ENCODE results near the gene TASP1.

Gene TASP1

GRCh38 chr20:13403453-13403852 lies 235.3 kb downstream of the TASP1 start:
- H3K27me3 ChIP-seq (ENCODE audit: insufficient read depth, low read length): no peaks in the 10 kb centered on the region
- no peak overlapping the region for H3K4me3 ChIP-seq (ENCODE audit: low read length)
- no peaks in the 10 kb centered on the region for H3K9me3 ChIP-seq (ENCODE audit: insufficient read depth, low read depth, low read length)
- H3K27ac ChIP-seq (ENCODE audit: low read length): no peak overlapping the region
- no peaks in the 10 kb centered on the region for H3K36me3 ChIP-seq (ENCODE audit: insufficient read depth, low read depth, low read length)
- no peaks in the 10 kb centered on the region for H3K4me1 ChIP-seq (ENCODE audit: insufficient read depth, low read length)
- no peak overlapping the region for H3K9ac ChIP-seq (ENCODE audit: low read depth, low read length)

GRCh38 chr20:13402986-13403385 lies 235.7 kb downstream of the TASP1 start:
- no peaks in the 10 kb centered on the region for H3K27me3 ChIP-seq (ENCODE audit: insufficient read depth, low read length)
- no peaks in the 10 kb centered on the region for H3K36me3 ChIP-seq (ENCODE audit: insufficient read depth, low read depth, low read length)
- no peaks in the 10 kb centered on the region for H3K4me1 ChIP-seq (ENCODE audit: insufficient read depth, low read length)
- H3K27ac ChIP-seq (ENCODE audit: low read length): no peak overlapping the region
- no peaks in the 10 kb centered on the region for H3K9me3 ChIP-seq (ENCODE audit: insufficient read depth, low read depth, low read length)
- no peak overlapping the region for H3K4me3 ChIP-seq (ENCODE audit: low read length)
- no peak overlapping the region for H3K9ac ChIP-seq (ENCODE audit: low read depth, low read length)

GRCh38 chr20:13402171-13402760 lies 236.5 kb downstream of the TASP1 start:
- H3K27ac ChIP-seq (ENCODE audit: low read length): no peak overlapping the region
- no peaks in the 10 kb centered on the region for H3K36me3 ChIP-seq (ENCODE audit: insufficient read depth, low read depth, low read length)
- H3K9ac ChIP-seq (ENCODE audit: low read depth, low read length): no peak overlapping the region
- H3K27me3 ChIP-seq (ENCODE audit: insufficient read depth, low read length): no peaks in the 10 kb centered on the region
- no peak overlapping the region for H3K4me3 ChIP-seq (ENCODE audit: low read length)
- H3K9me3 ChIP-seq (ENCODE audit: insufficient read depth, low read depth, low read length): no peaks in the 10 kb centered on the region
- H3K4me1 ChIP-seq (ENCODE audit: insufficient read depth, low read length): no peaks in the 10 kb centered on the region

GRCh38 chr20:13401596-13401995 lies 237.1 kb downstream of the TASP1 start:
- no peak overlapping the region for H3K9ac ChIP-seq (ENCODE audit: low read depth, low read length)
- no peaks in the 10 kb centered on the region for H3K27me3 ChIP-seq (ENCODE audit: insufficient read depth, low read length)
- no peaks in the 10 kb centered on the region for H3K9me3 ChIP-seq (ENCODE audit: insufficient read depth, low read depth, low read length)
- H3K36me3 ChIP-seq (ENCODE audit: insufficient read depth, low read depth, low read length): no peaks in the 10 kb centered on the region
- no peak overlapping the region for H3K4me3 ChIP-seq (ENCODE audit: low read length)
- no peak overlapping the region for H3K27ac ChIP-seq (ENCODE audit: low read length)
- no peaks in the 10 kb centered on the region for H3K4me1 ChIP-seq (ENCODE audit: insufficient read depth, low read length)

GRCh38 chr20:13400453-13400852 lies 238.3 kb downstream of the TASP1 start:
- H3K4me1 ChIP-seq (ENCODE audit: insufficient read depth, low read length): no peaks in the 10 kb centered on the region
- no peak overlapping the region for H3K4me3 ChIP-seq (ENCODE audit: low read length)
- no peaks in the 10 kb centered on the region for H3K36me3 ChIP-seq (ENCODE audit: insufficient read depth, low read depth, low read length)
- no peaks in the 10 kb centered on the region for H3K9me3 ChIP-seq (ENCODE audit: insufficient read depth, low read depth, low read length)
- no peak overlapping the region for H3K27ac ChIP-seq (ENCODE audit: low read length)
- H3K27me3 ChIP-seq (ENCODE audit: insufficient read depth, low read length): no peaks in the 10 kb centered on the region
- H3K9ac ChIP-seq (ENCODE audit: low read depth, low read length): no peak overlapping the region

- Histone ChIP-seq H3K9ac (ENCODE audit: low read depth, low read length) (no peak overlapping the region), H3K4me1 (ENCODE audit: insufficient read depth, low read length) (no peaks in the 10 kb centered on the region), H3K27ac (ENCODE audit: low read length) (no peak overlapping the region), H3K27me3 (ENCODE audit: insufficient read depth, low read length) (no peaks in the 10 kb centered on the region), H3K4me3 (ENCODE audit: low read length) (no peak overlapping the region), H3K9me3 (ENCODE audit: insufficient read depth, low read depth, low read length) (no peaks in the 10 kb centered on the region), H3K36me3 (ENCODE audit: insufficient read depth, low read depth, low read length) (no peaks in the 10 kb centered on the region)
Measured at GRCh38 chr20:13397300-13397724, 241.4 kb downstream of the TASP1 start.

- Histone ChIP-seq H3K4me1 (ENCODE audit: insufficient read depth, low read length) (no peaks in the 10 kb centered on the region), H3K27ac (ENCODE audit: low read length) (no peak overlapping the region), H3K9me3 (ENCODE audit: insufficient read depth, low read depth, low read length) (no peaks in the 10 kb centered on the region), H3K36me3 (ENCODE audit: insufficient read depth, low read depth, low read length) (no peaks in the 10 kb centered on the region), H3K27me3 (ENCODE audit: insufficient read depth, low read length) (no peaks in the 10 kb centered on the region), H3K4me3 (ENCODE audit: low read length) (no peak overlapping the region), H3K9ac (ENCODE audit: low read depth, low read length) (no peak overlapping the region)
Measured at GRCh38 chr20:13396826-13397225, 241.9 kb downstream of the TASP1 start.

GRCh38 chr20:13396022-13396421 lies 242.7 kb downstream of the TASP1 start:
- H3K4me3 ChIP-seq (ENCODE audit: low read length): no peak overlapping the region
- H3K9ac ChIP-seq (ENCODE audit: low read depth, low read length): no peak overlapping the region
- no peaks in the 10 kb centered on the region for H3K36me3 ChIP-seq (ENCODE audit: insufficient read depth, low read depth, low read length)
- no peaks in the 10 kb centered on the region for H3K9me3 ChIP-seq (ENCODE audit: insufficient read depth, low read depth, low read length)
- H3K4me1 ChIP-seq (ENCODE audit: insufficient read depth, low read length): no peaks in the 10 kb centered on the region
- H3K27ac ChIP-seq (ENCODE audit: low read length): no peak overlapping the region
- no peaks in the 10 kb centered on the region for H3K27me3 ChIP-seq (ENCODE audit: insufficient read depth, low read length)

GRCh38 chr20:13395232-13395631 lies 243.5 kb downstream of the TASP1 start:
- no peaks in the 10 kb centered on the region for H3K36me3 ChIP-seq (ENCODE audit: insufficient read depth, low read depth, low read length)
- H3K9me3 ChIP-seq (ENCODE audit: insufficient read depth, low read depth, low read length): no peaks in the 10 kb centered on the region
- no peaks in the 10 kb centered on the region for H3K27me3 ChIP-seq (ENCODE audit: insufficient read depth, low read length)
- H3K9ac ChIP-seq (ENCODE audit: low read depth, low read length): no peak overlapping the region
- no peak overlapping the region for H3K27ac ChIP-seq (ENCODE audit: low read length)
- no peaks in the 10 kb centered on the region for H3K4me1 ChIP-seq (ENCODE audit: insufficient read depth, low read length)
- no peak overlapping the region for H3K4me3 ChIP-seq (ENCODE audit: low read length)

- H3K9ac ChIP-seq (ENCODE audit: low read depth, low read length): no peak overlapping the region
- H3K9me3 ChIP-seq (ENCODE audit: insufficient read depth, low read depth, low read length): no peaks in the 10 kb centered on the region
- no peaks in the 10 kb centered on the region for H3K27me3 ChIP-seq (ENCODE audit: insufficient read depth, low read length)
- no peak overlapping the region for H3K27ac ChIP-seq (ENCODE audit: low read length)
- no peaks in the 10 kb centered on the region for H3K36me3 ChIP-seq (ENCODE audit: insufficient read depth, low read depth, low read length)
- H3K4me3 ChIP-seq (ENCODE audit: low read length): no peak overlapping the region
- no peaks in the 10 kb centered on the region for H3K4me1 ChIP-seq (ENCODE audit: insufficient read depth, low read length)
Measured at GRCh38 chr20:13392391-13392790, 246.3 kb downstream of the TASP1 start.

GRCh38 chr20:13389115-13389514 lies 249.6 kb downstream of the TASP1 start:
- Histone ChIP-seq H3K27me3 (ENCODE audit: insufficient read depth, low read length) (no peaks in the 10 kb centered on the region), H3K4me1 (ENCODE audit: insufficient read depth, low read length) (no peaks in the 10 kb centered on the region), H3K4me3 (ENCODE audit: low read length) (no peak overlapping the region), H3K36me3 (ENCODE audit: insufficient read depth, low read depth, low read length) (no peaks in the 10 kb centered on the region), H3K9me3 (ENCODE audit: insufficient read depth, low read depth, low read length) (no peaks in the 10 kb centered on the region), H3K9ac (ENCODE audit: low read depth, low read length) (no peak overlapping the region), H3K27ac (ENCODE audit: low read length) (no peak overlapping the region)

- H3K27me3 ChIP-seq (ENCODE audit: insufficient read depth, low read length): no peaks in the 10 kb centered on the region
- H3K36me3 ChIP-seq (ENCODE audit: insufficient read depth, low read depth, low read length): no peaks in the 10 kb centered on the region
- H3K27ac ChIP-seq (ENCODE audit: low read length): no peak overlapping the region
- H3K9ac ChIP-seq (ENCODE audit: low read depth, low read length): no peak overlapping the region
- H3K9me3 ChIP-seq (ENCODE audit: insufficient read depth, low read depth, low read length): no peaks in the 10 kb centered on the region; the same call in 1 of the 2 replicates
- no peak overlapping the region for H3K4me3 ChIP-seq (ENCODE audit: low read length)
- no peaks in the 10 kb centered on the region for H3K4me1 ChIP-seq (ENCODE audit: insufficient read depth, low read length)
Measured at GRCh38 chr20:13384132-13384531, 254.6 kb downstream of the TASP1 start.
